SK-N-SH (cell line): ENCODE results near the gene CACNA1E. TPM values are rescaled to one million over a fixed set of nuclear protein-coding genes. Genes with fewer than 3 reads are reported as not detected.

Source experiments
- CTCF ChIA-PET: fragments of 300-600, 350-600 bp; formaldehyde crosslinking; extraction: SDS; loops from one replicate; lab custom pipeline; 2021; lab: Yijun Ruan, JAX
- POLR2A ChIA-PET: fragments of 350-600 bp; sonication (Branson Sonifier 250); formaldehyde crosslinking; extraction: SDS; loops from one replicate; lab custom pipeline; 2020; ENCODE audit warnings: antibody characterized with exemption, inconsistent platforms; lab: Yijun Ruan, JAX
- DNase-seq: peaks from one replicate; pipeline ENCODE4 v3.0.0; 2012
- H2AFZ ChIP-seq: fragments of 200-600 bp; sonication (generic); 2 replicates; pipeline ENCODE4 v1.8.1; 2016; ENCODE audit warnings: antibody characterized with exemption, mild to moderate bottlenecking, low read depth
- H3F3A ChIP-seq: fragments of 200-600 bp; sonication (generic); replicated peaks from 2 replicates; pipeline ENCODE3; 2016; ENCODE audit warnings: antibody characterized with exemption, mild to moderate bottlenecking; ENCODE audit not compliant: insufficient read depth
- H3K27ac ChIP-seq, 2 experiments: fragments of 200-500 bp in 1 of 2; fragments of 200-600 bp in 1 of 2; sonication (Bioruptor generic) in 1 of 2; sonication (generic), shearing (Covaris generic) in 1 of 2; 2 replicates each; pipeline versions ENCODE4 v1.5.1 to v1.6.1; 2014 to 2016; ENCODE audit warnings: low read depth in 2 of 2, inconsistent platforms in 1 of 2, low read length in 1 of 2, mild to moderate bottlenecking in 1 of 2, mixed read lengths in 1 of 2
- H3K27me3 ChIP-seq: fragments of 200-600 bp; sonication (generic), shearing (Covaris generic); 2 replicates; pipeline ENCODE4 v1.6.1; 2016; ENCODE audit warnings: mixed run types; ENCODE audit not compliant: insufficient read depth
- H3K36me3 ChIP-seq, 2 experiments: fragments of 200-500 bp in 1 of 2; fragments of 200-600 bp in 1 of 2; sonication (Bioruptor generic) in 1 of 2; sonication (generic) in 1 of 2; replicated peaks in 1 of 2; 2 replicates each; pipeline versions ENCODE3 to v1.5.1; 2014 to 2016; ENCODE audit warnings: low read length in 1 of 2, mild to moderate bottlenecking in 1 of 2; ENCODE audit not compliant: insufficient read depth in 2 of 2, control insufficient read depth in 1 of 2
- H3K4me1 ChIP-seq, 2 experiments: fragments of 200-500 bp in 1 of 2; fragments of 200-600 bp in 1 of 2; sonication (Bioruptor generic) in 1 of 2; sonication (generic), shearing (Covaris generic) in 1 of 2; 2 replicates each; pipeline versions ENCODE4 v1.5.1 to v1.6.1; 2014 to 2016; ENCODE audit warnings: low read depth in 1 of 2, low read length in 1 of 2, mixed run types in 1 of 2; ENCODE audit not compliant: insufficient read depth in 2 of 2, control insufficient read depth in 1 of 2
- H3K4me2 ChIP-seq: fragments of 200-600 bp; sonication (generic), shearing (Covaris generic); 2 replicates; pipeline ENCODE4 v1.6.1; 2017; ENCODE audit warnings: mixed run types
- H3K4me3 ChIP-seq, 2 experiments: fragments of 200-500 bp in 1 of 2; fragments of 200-600 bp in 1 of 2; sonication (Bioruptor generic) in 1 of 2; sonication (generic), shearing (Covaris generic) in 1 of 2; 2 replicates each; pipeline versions ENCODE4 v1.5.1 to v1.8.1; 2014 to 2016; ENCODE audit warnings: low read depth in 2 of 2, inconsistent platforms in 1 of 2, low read length in 1 of 2, mild to moderate bottlenecking in 1 of 2, mixed read lengths in 1 of 2, moderate library complexity in 1 of 2
- H3K79me2 ChIP-seq: fragments of 200-600 bp; sonication (generic); 2 replicates; pipeline ENCODE4 v1.8.1; 2017; ENCODE audit warnings: mild to moderate bottlenecking; ENCODE audit not compliant: insufficient read depth
- H3K9ac ChIP-seq: fragments of 200-600 bp; sonication (generic); 2 replicates; pipeline ENCODE4 v1.6.1; 2017; ENCODE audit warnings: mixed run types
- H3K9me2 ChIP-seq: fragments of 200-600 bp; sonication (generic); 2 replicates; pipeline ENCODE4 v1.6.1; 2017; ENCODE audit warnings: mixed run types
- H3K9me3 ChIP-seq: fragments of 200-600 bp; sonication (generic); 2 replicates; pipeline ENCODE4 v1.6.1; 2017; ENCODE audit warnings: mixed run types, mild to moderate bottlenecking, moderate library complexity
- H4K20me1 ChIP-seq: fragments of 200-600 bp; sonication (generic); 2 replicates; pipeline ENCODE4 v1.6.1; 2017; ENCODE audit warnings: mild to moderate bottlenecking, mixed run types; ENCODE audit not compliant: insufficient read depth
- CHD2 ChIP-seq: fragments of 150-350 bp; IDR thresholded peaks from 2 replicates; pipeline ENCODE4 v1.6.1; 2018; ENCODE audit warnings: low read length; ENCODE audit not compliant: partially characterized antibody
- FOXJ3 ChIP-seq: sonication (generic); formaldehyde crosslinking; IDR thresholded peaks from 2 replicates; pipeline ENCODE4 v1.5.1; 2020; ENCODE audit warnings: mild to moderate bottlenecking, missing genetic modification reagents
- GATA2 ChIP-seq: sonication (generic); formaldehyde crosslinking; IDR thresholded peaks from 2 replicates; pipeline ENCODE4 v1.5.0; 2020; ENCODE audit warnings: mild to moderate bottlenecking, missing genetic modification reagents
- JUND ChIP-seq: IDR thresholded peaks from 2 replicates; pipeline ENCODE4 v1.4.0; 2012
- MEF2A ChIP-seq: IDR thresholded peaks from 2 replicates; pipeline ENCODE4 v1.4.0; 2012; ENCODE audit warnings: low read depth, borderline replicate concordance
- NRF1 ChIP-seq: IDR thresholded peaks from 2 replicates; pipeline ENCODE4 v1.6.1; 2012; ENCODE audit warnings: low read depth, mild to moderate bottlenecking, low read length
- POLR2AphosphoS5 ChIP-seq: IDR thresholded peaks from 2 replicates; pipeline ENCODE4 v1.6.1; 2012; ENCODE audit warnings: low read depth, low read length
- RCOR1 ChIP-seq: fragments of 150-350 bp; IDR thresholded peaks from 2 replicates; pipeline ENCODE4 v1.6.1; 2017; ENCODE audit warnings: antibody characterized with exemption, low read length
- RFX5 ChIP-seq: IDR thresholded peaks from 2 replicates; pipeline ENCODE4 v1.6.1; 2012; ENCODE audit warnings: mild to moderate bottlenecking, improper control_type of control experiment, low read length
- RXRA ChIP-seq: IDR thresholded peaks from 2 replicates; pipeline ENCODE4 v1.4.0; 2012; ENCODE audit warnings: low read depth, mild to moderate bottlenecking, borderline replicate concordance
- TAF1 ChIP-seq: IDR thresholded peaks from 2 replicates; pipeline ENCODE4 v1.6.1; 2012; ENCODE audit warnings: low read depth, mild to moderate bottlenecking, low read length, moderate library complexity, borderline replicate concordance
- TCF12 ChIP-seq: IDR thresholded peaks from 2 replicates; pipeline ENCODE4 v1.4.0; 2012
- TEAD4 ChIP-seq: IDR thresholded peaks from 2 replicates; pipeline ENCODE4 v1.4.0; 2012; ENCODE audit warnings: mild to moderate bottlenecking, borderline replicate concordance; ENCODE audit not compliant: insufficient read depth
- USF2 ChIP-seq: fragments of 150-350 bp; IDR thresholded peaks from 2 replicates; pipeline ENCODE4 v1.6.1; 2017; ENCODE audit warnings: antibody characterized with exemption, low read length, low read depth, borderline replicate concordance
- WGBS: methylation state at CpG from one replicate; pipeline ENCODE4 v1.1.6; 2017; ENCODE audit warnings: low lambda C conversion rate; 5-methylcytosine and 5-hydroxymethylcytosine counted together
- polyA plus RNA-seq, 3 experiments: library from polyadenylated mRNA; depleted of rRNA; stranded (reverse); fragments of >200 nt; gene quantifications; 2 replicates each; pipeline ENCODE4 v1.2.3, GENCODE V29; 2012
- TF ChIP-seq, protein P1 (sequence below): fragments of 150-350 bp; IDR thresholded peaks from 2 replicates; pipeline ENCODE4 v1.6.1; 2016; ENCODE audit warnings: mild to moderate bottlenecking, low read depth, low read length
- TF ChIP-seq, protein P2 (sequence below): IDR thresholded peaks from 2 replicates; pipeline ENCODE4 v1.4.0; 2012; ENCODE audit warnings: low read depth, borderline replicate concordance

The CACNA1E gene
- polyA plus RNA-seq, 1 of the 3 experiments (the other 2 are of a cell fraction), result not detected

DNA sequence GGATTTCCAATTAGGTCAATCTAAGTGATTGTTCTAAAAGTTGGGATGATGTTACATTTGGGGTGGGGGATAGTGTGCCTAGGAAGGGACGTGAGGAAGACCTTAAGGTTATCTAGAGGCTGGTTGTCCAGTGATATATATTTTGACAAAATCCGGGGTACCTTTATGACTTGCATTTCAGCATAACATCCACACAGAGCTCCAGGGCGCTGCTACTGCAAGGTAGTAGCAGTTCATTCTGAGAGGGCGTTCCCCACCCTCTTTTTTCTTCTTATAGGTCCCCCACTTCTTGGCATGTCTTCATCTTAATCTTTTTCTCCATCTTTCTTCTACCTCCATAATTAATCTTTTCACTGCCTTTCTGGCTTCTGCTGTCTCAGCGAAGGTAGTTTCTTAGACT, 161.9 kb downstream of the CACNA1E start:
- H4K20me1 ChIP-seq, result no peaks in the 10 kb centered on the region
- H3K9ac ChIP-seq, result no peak overlapping the region
- no peaks in the 10 kb centered on the region for H3K36me3 ChIP-seq
- H3K4me3 ChIP-seq, result no peak overlapping the region
- H3K4me2 ChIP-seq, result no peak overlapping the region
- H3K27me3 ChIP-seq, result no peaks in the 10 kb centered on the region
- no peaks in the 10 kb centered on the region for H3K79me2 ChIP-seq
- H3F3A ChIP-seq, result no peaks in the 10 kb centered on the region
- no peaks in the 10 kb centered on the region for H3K4me1 ChIP-seq
- ChIA-PET POLR2A (no interaction called here), CTCF (interaction anchor here (0.9 kb wide), 1 partner anchor 31 kb away, joined by 4 read pairs; no protein-coding TSS in a partner anchor)
- H3K9me2 ChIP-seq, result no peaks in the 10 kb centered on the region
- DNase-seq, result no peak
- 11% methylated on average over 5 of the region's 5 CpGs for WGBS
- no peak overlapping the region for H2AFZ ChIP-seq
- no peak for TF ChIP-seq TAF1
- TF ChIP-seq, protein P1, sequence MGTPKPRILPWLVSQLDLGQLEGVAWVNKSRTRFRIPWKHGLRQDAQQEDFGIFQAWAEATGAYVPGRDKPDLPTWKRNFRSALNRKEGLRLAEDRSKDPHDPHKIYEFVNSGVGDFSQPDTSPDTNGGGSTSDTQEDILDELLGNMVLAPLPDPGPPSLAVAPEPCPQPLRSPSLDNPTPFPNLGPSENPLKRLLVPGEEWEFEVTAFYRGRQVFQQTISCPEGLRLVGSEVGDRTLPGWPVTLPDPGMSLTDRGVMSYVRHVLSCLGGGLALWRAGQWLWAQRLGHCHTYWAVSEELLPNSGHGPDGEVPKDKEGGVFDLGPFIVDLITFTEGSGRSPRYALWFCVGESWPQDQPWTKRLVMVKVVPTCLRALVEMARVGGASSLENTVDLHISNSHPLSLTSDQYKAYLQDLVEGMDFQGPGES, result no peak
- TF ChIP-seq, protein P2, sequence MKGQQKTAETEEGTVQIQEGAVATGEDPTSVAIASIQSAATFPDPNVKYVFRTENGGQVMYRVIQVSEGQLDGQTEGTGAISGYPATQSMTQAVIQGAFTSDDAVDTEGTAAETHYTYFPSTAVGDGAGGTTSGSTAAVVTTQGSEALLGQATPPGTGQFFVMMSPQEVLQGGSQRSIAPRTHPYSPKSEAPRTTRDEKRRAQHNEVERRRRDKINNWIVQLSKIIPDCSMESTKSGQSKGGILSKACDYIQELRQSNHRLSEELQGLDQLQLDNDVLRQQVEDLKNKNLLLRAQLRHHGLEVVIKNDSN, result no peak
- TF ChIP-seq JUND, result no peak
- no peak for TF ChIP-seq RXRA
- no peak for TF ChIP-seq GATA2 (CRISPR knock-in tag)
- TF ChIP-seq TEAD4, result no peak
- no peak for TF ChIP-seq FOXJ3 (CRISPR knock-in tag)
- TF ChIP-seq RFX5, result no peak
- TF ChIP-seq TCF12, result no peak
- no peak for TF ChIP-seq MEF2A
- H3K9me3 ChIP-seq, result no peaks in the 10 kb centered on the region
- H3K27ac ChIP-seq, result no peak overlapping the region

DNA sequence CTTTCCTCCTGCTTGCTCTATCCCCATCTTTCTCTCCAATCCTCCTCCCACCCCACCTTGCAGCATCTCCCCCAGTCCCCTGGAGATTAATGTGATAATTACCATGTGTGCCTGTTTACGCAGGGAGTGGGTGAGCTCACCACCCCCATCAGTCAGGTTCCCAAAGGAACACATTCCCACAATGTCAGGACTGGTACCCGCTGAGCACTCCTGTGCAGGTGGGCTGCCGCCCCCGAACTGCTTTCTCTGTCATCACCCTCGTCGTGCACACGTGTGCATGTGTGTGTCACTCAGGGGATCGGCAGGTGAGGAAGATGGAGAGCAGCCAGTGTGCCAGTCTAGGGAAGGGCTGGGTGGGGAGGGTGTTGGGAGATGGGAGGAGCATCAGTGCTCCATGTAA, 163.4 kb downstream of the CACNA1E start:
- ChIA-PET POLR2A (no interaction called here), CTCF (interaction anchor here (1.0 to 1.6 kb wide), 2 partner anchors 11 to 168 kb away, joined by 3 to 4 read pairs; no protein-coding TSS in a partner anchor)
- no peaks in the 10 kb centered on the region for H3K79me2 ChIP-seq
- DNase-seq, result no peak
- no peaks in the 10 kb centered on the region for H3K36me3 ChIP-seq
- H3K27ac ChIP-seq, result no peak overlapping the region
- no peak overlapping the region for H2AFZ ChIP-seq
- no peaks in the 10 kb centered on the region for H4K20me1 ChIP-seq
- no peak overlapping the region for H3K9ac ChIP-seq
- H3K4me1 ChIP-seq, result no peaks in the 10 kb centered on the region
- H3K4me2 ChIP-seq, result no peak overlapping the region
- no peak for TF ChIP-seq NRF1
- TF ChIP-seq USF2, result no peak
- no peak for TF ChIP-seq RCOR1
- TF ChIP-seq, protein P1, result no peak
- no peak for TF ChIP-seq POLR2AphosphoS5
- no peak for TF ChIP-seq FOXJ3 (CRISPR knock-in tag)
- TF ChIP-seq CHD2, result no peak
- H3K9me2 ChIP-seq, result no peaks in the 10 kb centered on the region
- H3F3A ChIP-seq, result no peaks in the 10 kb centered on the region
- no peak overlapping the region for H3K4me3 ChIP-seq
- H3K9me3 ChIP-seq, result no peaks in the 10 kb centered on the region
- H3K27me3 ChIP-seq, result no peaks in the 10 kb centered on the region
- WGBS, result 17% methylated on average over 7 of the region's 8 CpGs
